ENCODE results near the gene PCDHGC5. TPM values are rescaled to one million over a fixed set of nuclear protein-coding genes. Genes with fewer than 3 reads are reported as not detected.

PCDHGC5 gene
- total RNA-seq, 4 donors from 2014 or later = 0.26 to 1.7 (median 1.5) TPM

GRCh38 chr5:141519605-141520565, 31.0 kb downstream of the PCDHGC5 start:
- H3K4me3 ChIP-seq = no peak overlapping the region
- H3K9me3 ChIP-seq = no peaks in the 10 kb centered on the region
- TF ChIP-seq POLR2A (IDR thresholded peaks at IDR 0.05) (no peak), CTCF (IDR thresholded peaks at IDR 0.05) (no peak)
- peaks cover 0 to 65% (median 11%) of the 10 kb centered on the region in 3 donors for H3K36me3 ChIP-seq
- peak overlapping the region; percentile 83 to 95 (median 90) for H3K27ac ChIP-seq
- 64 to 69% methylated on average over 3 of the region's 3 CpGs for WGBS, 2 donors
- intact Hi-C loops (cut with DNase I) = loop anchor here (5.0 to 10.0 kb wide), 2 partner anchors 37 to 105 kb away; partner anchors contain the start of genes PCDHGA10 and PCDHGB7
- peaks cover 20 to 99% (median 80%) of the 10 kb centered on the region in 3 donors for H3K4me1 ChIP-seq
- no peak for DNase-seq
- no peaks in the 10 kb centered on the region for H3K27me3 ChIP-seq

GRCh38 chr5:141521244-141521781, 32.4 kb downstream of the PCDHGC5 start:
- WGBS, 2 donors = 7 to 15% methylated on average over 2 of the region's 2 CpGs

GRCh38 chr5:141522301-141522700, 33.4 kb downstream of the PCDHGC5 start:
- Histone ChIP-seq H3K27ac (peak overlapping the region; percentile 83 to 95 (median 90)), H3K4me1 (peaks cover 20 to 87% (median 62%) of the 10 kb centered on the region in 3 donors), H3K4me3 (no peak overlapping the region), H3K36me3 (peaks cover 3 to 67% (median 3%) of the 10 kb centered on the region in 3 donors), H3K9me3 (no peaks in the 10 kb centered on the region), H3K27me3 (no peaks in the 10 kb centered on the region)
- intact Hi-C loops (cut with DNase I) = loop anchor here (5.0 to 10.0 kb wide), 2 partner anchors 35 to 108 kb away; partner anchors contain the start of genes PCDHGA10 and PCDHGB7
- WGBS, 2 donors = 5 to 27% methylated on average over 2 of the region's 2 CpGs
- no peak for TF ChIP-seq CTCF (IDR thresholded peaks at IDR 0.05)
- no peak for TF ChIP-seq POLR2A (IDR thresholded peaks at IDR 0.05)
- DNase-seq = no peak

More at GRCh38 chr5:141521244-141521781, 32.4 kb downstream of the PCDHGC5 start:
- Histone ChIP-seq H3K36me3 (peaks cover 2 to 67% (median 11%) of the 10 kb centered on the region in 3 donors), H3K4me1 (peaks cover 20 to 97% (median 66%) of the 10 kb centered on the region in 3 donors), H3K27ac (peak overlapping the region; percentile 83 to 95 (median 90)), H3K4me3 (no peak overlapping the region), H3K27me3 (no peaks in the 10 kb centered on the region), H3K9me3 (no peaks in the 10 kb centered on the region)
- intact Hi-C loops (cut with DNase I) = loop anchor here (5.0 to 10.0 kb wide), 2 partner anchors 36 to 107 kb away; partner anchors contain the start of genes PCDHGA10 and PCDHGB7
- TF ChIP-seq POLR2A (IDR thresholded peaks at IDR 0.05) (no peak), CTCF (IDR thresholded peaks at IDR 0.05) (peak in 1 of 6 experiments; percentile 26)
- no peak for DNase-seq

- Histone ChIP-seq H3K9me3 (no peaks in the 10 kb centered on the region), H3K27me3 (no peaks in the 10 kb centered on the region), H3K4me1 (peaks cover 27 to 81% (median 53%) of the 10 kb centered on the region in 3 donors), H3K27ac (peak overlapping the region in 3 of 4 donors; percentile 73 to 82 (median 75)), H3K4me3 (peak overlapping the region in 1 of 4 donors; percentile 12), H3K36me3 (peaks cover 3 to 70% (median 6%) of the 10 kb centered on the region in 3 donors)
- no peak for TF ChIP-seq CTCF (IDR thresholded peaks at IDR 0.05)
- no peak for TF ChIP-seq POLR2A (IDR thresholded peaks at IDR 0.05)
- intact Hi-C loops (cut with DNase I) = loop anchor here (5.0 to 10.0 kb wide), 2 partner anchors 33 to 109 kb away; partner anchors contain the start of genes PCDHGA10 and PCDHGB7
- 85 to 98% methylated on average over 8 of the region's 8 CpGs for WGBS, 2 donors
- DNase-seq = no peak
Observed at GRCh38 chr5:141523991-141524390, 35.1 kb downstream of the PCDHGC5 start.
